HK-2 (cell line): ENCODE results near the gene IL22RA1.

Experiments used
- DNase-seq: peaks from one replicate; pipeline ENCODE4 v3.0.0-alpha.2; 2018; ENCODE audit not compliant: unreplicated experiment

IL22RA1 gene

GRCh38 chr1:24167008-24167407, 24.1 kb upstream of the IL22RA1 start:
- no peak for DNase-seq

DNA sequence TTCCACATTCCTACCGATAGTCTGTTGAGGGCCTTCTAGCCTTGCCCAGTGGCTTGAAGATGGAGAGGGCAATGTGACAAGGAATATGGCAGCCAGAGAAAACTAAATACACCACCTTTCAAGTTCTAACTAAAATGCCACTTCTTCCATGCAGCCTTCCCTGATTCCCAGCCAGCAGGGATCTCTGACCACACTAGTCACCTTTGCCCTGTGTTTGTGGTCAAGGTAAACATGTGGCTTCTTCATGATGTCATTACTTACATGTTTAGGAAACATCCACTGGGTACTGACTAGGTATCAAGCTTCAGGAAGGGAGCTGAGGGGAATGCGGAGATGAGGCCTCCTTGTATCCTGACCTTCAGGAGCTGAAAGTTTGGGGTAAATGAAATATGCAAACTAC, 22.6 kb upstream of the IL22RA1 start:
- DNase-seq = no peak

GRCh38 chr1:24164004-24164403, 21.1 kb upstream of the IL22RA1 start:
- DNase-seq = no peak

- no peak for DNase-seq
These were observed 19.3 kb upstream of the IL22RA1 start for GRCh38 chr1:24162201-24162600.

- DNase-seq = no peak
These were observed 18.3 kb upstream of the IL22RA1 start for GRCh38 chr1:24161270-24161669.

GRCh38 chr1:24159366-24159765, 16.4 kb upstream of the IL22RA1 start:
- no peak for DNase-seq

DNA sequence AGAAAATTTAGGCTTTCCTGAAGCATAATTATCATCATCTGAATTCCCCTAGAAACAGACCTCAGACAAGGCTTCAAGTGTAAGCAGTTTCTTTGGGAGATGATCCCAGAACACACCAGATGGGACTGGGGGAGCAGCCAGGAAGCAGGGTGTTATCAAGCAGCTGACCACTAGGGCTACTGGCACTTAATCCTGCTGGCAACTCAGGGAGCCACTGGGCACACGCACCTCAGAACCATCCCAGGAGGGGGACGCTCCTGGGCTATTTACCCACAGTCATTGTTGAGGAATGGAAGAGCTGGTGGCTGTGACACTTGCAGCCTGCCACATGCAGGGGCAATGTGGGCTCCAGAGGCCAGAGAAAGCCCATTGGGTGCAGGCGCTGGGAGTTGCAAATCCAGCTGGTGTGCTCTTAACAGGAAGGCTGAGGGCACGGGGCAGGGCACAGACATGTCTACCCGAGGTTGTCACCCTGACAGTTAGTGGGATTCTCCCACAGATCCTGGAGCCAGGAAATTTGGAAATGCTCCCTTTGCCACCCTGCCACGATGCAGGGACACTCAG, 15.1 kb upstream of the IL22RA1 start:
- no peak for DNase-seq

DNA sequence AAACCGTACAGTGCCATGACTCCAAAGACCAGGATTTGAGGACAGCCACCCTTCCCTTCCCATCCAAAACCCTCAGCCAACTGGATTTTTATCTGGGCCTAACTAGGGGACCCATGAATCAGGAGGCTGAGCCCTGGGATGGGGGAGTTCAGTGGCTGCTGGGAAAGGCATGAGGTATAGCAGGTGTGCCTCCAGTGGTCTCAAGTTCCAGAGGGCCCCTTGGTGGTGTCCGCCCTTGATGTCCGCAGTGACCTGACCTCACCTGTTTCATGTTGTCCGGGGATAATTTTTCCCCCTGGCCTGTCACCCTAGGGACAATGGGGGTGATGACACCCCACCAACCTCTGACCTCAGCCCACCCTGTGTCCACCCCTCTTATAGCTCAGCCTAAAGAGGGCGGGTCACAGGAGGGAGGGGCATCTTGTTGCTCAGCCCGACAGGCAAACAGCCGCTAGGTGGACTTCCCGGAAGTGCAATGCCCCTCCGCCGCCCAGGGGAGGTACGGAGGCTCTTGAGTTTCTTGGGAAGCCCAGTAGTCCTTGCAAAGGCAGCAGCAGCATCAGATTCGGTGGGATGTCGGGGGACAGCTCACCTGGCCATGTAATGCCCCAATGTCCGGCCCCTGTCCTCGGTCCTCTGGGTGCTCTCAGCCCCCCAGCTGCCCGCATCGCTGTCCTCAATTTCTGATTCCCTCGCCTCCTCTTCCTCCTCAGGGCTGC, 13.8 kb upstream of the IL22RA1 start:
- no peak for DNase-seq

DNA sequence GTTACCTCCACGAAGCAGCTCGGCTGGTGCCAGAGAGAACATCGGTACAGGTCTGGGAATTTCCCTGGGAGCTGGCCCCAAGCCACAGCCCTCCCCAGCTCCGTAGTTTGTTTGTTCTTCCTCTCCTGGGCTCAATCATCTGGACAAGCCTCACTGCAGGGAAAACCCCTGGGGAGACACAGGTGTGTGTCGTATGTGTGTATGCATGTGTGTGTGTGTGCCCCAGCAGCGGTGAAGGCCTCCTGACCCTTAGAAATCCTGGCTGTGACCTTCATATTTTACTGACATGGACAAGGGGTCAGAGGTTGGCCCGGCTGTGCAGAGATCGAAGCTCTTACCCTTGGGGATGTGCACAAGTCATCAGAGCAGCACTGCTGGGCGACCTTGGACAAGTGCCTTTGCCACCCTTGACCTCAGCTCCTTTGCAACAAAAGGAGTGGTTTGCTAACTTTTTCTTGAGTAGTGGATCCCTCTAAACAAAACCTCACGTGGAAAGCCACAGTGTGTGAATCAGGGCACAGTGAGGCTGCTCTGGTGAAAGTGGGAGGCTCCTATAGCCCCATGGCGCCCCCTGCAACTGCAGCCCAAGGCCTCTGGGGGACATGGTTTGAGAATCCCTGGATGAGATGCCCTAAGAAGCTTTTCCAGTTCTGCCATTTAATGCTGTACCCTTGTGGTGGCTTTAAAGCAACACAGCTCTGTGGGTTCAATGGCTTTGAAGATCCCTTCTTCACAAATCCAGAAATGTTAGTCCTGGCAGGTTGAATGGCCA, 12.3 kb upstream of the IL22RA1 start:
- DNase-seq = peak; percentile 51

- DNase-seq = no peak
These were observed 11.3 kb upstream of the IL22RA1 start for GRCh38 chr1:24154215-24154614.

DNA sequence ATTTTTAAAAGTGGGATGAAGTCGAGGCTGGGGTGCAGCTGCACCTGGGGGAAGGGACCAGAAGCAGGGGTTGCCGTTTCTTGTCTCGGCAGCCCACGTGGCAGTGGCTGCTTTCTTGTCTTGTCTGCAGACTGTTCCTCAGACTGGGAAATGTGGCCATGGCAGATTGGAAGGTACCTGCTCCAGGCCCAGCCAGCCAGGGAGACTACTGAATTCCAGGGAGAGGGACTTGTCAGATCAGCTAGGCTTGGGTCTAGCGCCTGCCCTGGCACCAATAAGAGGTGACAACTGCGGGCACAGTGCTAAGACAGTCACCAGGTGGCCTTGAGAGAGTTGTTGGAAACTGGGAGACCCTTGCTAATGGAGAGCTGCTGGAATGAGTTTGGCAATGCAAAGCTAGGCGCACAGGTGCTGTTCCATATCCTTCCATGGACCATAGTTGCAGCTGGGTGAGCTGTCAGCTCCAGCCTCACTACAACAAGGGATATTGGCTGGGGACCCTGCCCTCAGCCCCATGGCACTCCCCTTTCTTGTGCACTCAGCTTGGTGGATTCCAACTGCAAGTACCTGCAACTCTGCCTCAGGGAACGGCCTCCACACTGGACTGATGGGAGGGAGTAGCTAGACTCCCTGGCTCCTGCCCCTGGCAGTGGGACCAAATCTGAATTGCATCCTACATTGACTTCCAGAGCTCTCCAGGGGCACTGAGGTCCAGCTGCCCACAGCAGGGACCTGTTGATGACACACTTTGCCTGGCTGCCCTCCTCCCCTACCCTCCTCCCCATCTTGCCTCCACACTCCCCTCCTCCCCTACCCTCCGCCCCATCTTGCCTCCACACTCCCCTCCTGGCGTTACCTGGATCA, 9.9 kb upstream of the IL22RA1 start:
- DNase-seq = no peak

DNA sequence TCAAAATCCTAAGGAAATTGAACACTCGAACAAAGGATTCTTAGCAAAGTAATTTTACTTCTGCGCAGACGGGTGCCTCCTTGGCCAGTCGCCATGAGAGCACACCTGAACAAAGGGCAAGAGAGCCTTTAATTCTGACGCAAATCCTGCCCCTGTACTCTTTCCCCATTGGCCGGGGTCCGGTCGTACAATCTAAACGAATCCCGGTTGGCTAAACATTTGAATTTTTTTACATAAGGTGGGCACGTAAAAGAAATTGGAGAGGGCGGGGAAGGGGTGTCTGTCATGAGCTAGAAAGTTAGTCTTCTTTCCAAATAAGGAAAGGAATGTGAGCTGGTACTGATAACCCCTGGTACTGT, 8.2 kb upstream of the IL22RA1 start:
- DNase-seq = no peak

DNA sequence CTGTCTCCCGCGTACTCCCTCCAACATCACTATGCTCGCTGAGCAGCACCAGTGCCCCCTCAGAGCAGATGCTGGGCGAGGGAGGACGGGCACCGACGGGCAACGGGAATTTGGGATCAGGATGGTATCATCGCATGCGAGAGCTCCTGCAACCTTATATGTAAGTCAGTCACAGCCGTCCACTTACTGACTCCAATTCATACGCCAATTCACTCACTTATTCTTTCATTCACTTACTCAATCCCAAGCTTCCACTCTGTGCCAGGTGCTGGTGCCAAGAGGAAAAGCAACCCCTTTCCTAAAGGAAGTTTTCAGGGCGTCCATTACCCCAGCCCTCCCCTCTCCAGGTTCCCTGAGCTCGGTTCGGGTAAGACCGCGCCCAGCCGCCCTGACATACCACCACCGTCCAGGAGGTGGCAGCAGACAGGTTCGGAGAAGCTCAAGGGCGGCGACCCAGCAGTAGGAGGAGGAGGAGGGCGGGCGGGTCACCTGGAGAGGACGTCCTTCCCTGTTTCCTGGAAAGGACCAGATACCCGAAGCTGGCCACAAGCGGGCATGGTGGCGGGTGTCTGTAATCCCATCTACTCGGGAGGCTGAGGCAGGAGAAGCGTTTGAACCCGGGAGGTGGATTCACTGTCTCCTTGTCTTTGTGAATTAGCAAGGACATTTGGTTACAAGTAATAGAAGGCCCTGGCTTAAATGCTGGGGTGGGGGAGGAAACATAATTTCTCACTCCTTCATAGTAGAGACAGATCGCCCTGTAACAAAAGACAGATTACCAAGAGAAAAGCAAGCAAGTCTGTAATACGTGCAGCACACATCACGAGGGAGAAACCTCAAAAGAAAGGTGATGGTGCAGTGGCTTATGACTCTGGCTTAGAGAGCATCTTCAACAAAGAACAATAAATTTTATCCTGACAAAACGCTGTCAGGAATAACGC, 7.6 kb upstream of the IL22RA1 start:
- DNase-seq = peak; percentile 92

DNA sequence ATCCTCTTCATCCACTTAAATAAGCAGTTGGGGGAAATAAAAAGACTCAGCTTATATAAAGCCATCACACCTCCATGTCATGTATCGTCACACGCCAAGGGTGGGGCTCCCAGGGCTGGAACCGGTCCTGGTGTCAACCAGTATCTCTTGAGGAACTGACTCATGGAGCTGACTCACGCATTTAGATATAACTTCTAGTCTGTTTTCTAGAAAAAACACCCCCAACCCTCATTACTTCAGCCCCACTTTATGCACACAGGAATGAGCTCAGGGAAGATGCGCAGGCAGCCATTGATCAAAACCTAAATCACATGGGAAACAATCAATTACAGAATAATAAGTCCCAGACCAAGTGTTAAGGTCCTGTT, 6.9 kb upstream of the IL22RA1 start:
- DNase-seq = peak; percentile 59

DNA sequence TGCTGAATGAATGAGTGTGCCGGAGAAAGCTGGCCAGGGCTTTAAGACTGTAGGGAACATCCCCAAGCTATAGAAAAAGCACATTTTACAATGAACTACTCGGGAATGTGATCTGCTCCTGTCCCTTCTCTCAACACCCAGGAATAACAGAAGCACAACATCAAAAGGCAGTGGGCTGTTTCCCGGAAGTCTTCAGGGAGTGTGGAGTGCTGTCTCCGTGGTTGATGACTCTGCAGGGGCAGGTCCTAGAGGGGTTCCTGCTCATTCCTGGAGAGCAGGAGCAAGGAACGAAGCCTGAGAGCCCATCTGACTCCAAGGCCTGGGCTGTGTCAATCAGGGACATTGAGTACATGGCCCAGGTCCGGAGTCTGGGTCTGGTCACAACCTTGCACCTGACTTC, 4.9 kb upstream of the IL22RA1 start:
- DNase-seq = no peak

DNA sequence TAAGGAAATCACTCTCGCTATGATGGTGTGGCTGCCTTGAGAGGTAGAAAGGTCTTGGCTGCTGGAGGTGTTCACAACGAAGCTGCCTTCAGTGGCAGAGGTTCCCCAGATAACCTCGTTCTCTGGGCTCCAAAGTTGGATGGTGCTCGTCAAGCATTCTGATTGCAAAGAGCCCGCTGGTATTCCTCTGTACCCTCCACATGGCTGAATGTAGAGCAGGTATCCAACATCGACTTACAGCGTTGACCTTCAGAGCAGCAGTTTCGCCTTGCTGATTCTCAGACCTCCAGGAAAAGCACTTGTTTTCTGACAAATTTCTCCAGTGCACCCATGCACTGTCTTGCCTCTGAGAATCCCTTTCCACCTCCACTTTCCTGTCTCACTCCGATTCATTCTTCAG, 4.3 kb upstream of the IL22RA1 start:
- no peak for DNase-seq

- no peak for DNase-seq
These were observed 1.5 kb downstream of the IL22RA1 start for GRCh38 chr1:24141311-24141997.

GRCh38 chr1:24140741-24141181, 2.2 kb downstream of the IL22RA1 start:
- no peak for DNase-seq

GRCh38 chr1:24139841-24140425, 3.0 kb downstream of the IL22RA1 start:
- DNase-seq = no peak

DNA sequence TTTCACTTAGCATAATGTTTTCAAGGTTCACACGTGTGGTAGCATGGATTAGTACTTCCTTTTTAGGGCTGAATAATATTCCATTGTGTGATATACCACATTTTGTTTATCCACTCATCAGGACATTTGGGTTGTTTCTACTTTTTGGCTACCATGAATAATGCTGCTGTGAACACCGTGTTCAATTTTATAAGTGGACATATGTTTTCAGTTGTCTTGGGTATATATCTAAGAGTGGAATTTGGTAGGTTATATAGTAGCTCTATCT, 3.8 kb downstream of the IL22RA1 start:
- no peak for DNase-seq
